ENCODE data around the gene GBF1. TPM values are rescaled to one million over a fixed set of nuclear protein-coding genes. Genes with fewer than 3 reads are reported as not detected.

GBF1 gene
- total and polyA plus RNA-seq, 8 donors: 5.7 to 47.3 (median 21.9) TPM

- TF ChIP-seq POLR2AphosphoS5 (IDR thresholded peaks at IDR 0.05) (no peak), POLR2A (IDR thresholded peaks at IDR 0.05) (no peak), EP300 (IDR thresholded peaks at IDR 0.05) (no peak)
- TF ChIP-seq, protein P1, sequence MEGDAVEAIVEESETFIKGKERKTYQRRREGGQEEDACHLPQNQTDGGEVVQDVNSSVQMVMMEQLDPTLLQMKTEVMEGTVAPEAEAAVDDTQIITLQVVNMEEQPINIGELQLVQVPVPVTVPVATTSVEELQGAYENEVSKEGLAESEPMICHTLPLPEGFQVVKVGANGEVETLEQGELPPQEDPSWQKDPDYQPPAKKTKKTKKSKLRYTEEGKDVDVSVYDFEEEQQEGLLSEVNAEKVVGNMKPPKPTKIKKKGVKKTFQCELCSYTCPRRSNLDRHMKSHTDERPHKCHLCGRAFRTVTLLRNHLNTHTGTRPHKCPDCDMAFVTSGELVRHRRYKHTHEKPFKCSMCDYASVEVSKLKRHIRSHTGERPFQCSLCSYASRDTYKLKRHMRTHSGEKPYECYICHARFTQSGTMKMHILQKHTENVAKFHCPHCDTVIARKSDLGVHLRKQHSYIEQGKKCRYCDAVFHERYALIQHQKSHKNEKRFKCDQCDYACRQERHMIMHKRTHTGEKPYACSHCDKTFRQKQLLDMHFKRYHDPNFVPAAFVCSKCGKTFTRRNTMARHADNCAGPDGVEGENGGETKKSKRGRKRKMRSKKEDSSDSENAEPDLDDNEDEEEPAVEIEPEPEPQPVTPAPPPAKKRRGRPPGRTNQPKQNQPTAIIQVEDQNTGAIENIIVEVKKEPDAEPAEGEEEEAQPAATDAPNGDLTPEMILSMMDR (IDR thresholded peaks at IDR 0.05): no peak
- H3K4me1 ChIP-seq: peaks cover 12 to 42% (median 24%) of the 10 kb centered on the region in 4 donors
- intact Hi-C loops (cut with DNase I; ENCODE audit: low total_unique reads): no loop called here
These were observed 38.2 kb downstream of the GBF1 start for GRCh38 chr10:102283488-102283887.

GRCh38 chr10:102283890-102284289, 38.6 kb downstream of the GBF1 start:
- Histone ChIP-seq H3K4me1 (peaks cover 12 to 42% (median 24%) of the 10 kb centered on the region in 4 donors), H3K27me3 (no peaks in the 10 kb centered on the region), H3K9me3 (no peaks in the 10 kb centered on the region), H3K36me3 (no peaks in the 10 kb centered on the region), H3K27ac (no peak overlapping the region), H3K4me3 (no peak overlapping the region)
- TF ChIP-seq, protein P1 (IDR thresholded peaks at IDR 0.05): no peak
- TF ChIP-seq EP300 (IDR thresholded peaks at IDR 0.05): no peak
- TF ChIP-seq POLR2A (IDR thresholded peaks at IDR 0.05): no peak
- no peak for TF ChIP-seq POLR2AphosphoS5 (IDR thresholded peaks at IDR 0.05)
- DNase-seq: no peak
- 51 to 61% (median 56%) methylated on average over 2 of the region's 2 CpGs for WGBS, 5 donors
- intact Hi-C loops (cut with DNase I; ENCODE audit: low total_unique reads): no loop called here

More at GRCh38 chr10:102283488-102283887, 38.2 kb downstream of the GBF1 start:
- H3K27me3 ChIP-seq: no peaks in the 10 kb centered on the region
- DNase-seq: no peak
- H3K36me3 ChIP-seq: no peaks in the 10 kb centered on the region
- no peak overlapping the region for H3K4me3 ChIP-seq
- WGBS, 5 donors: 54 to 72% (median 66%) methylated on average over 2 of the region's 2 CpGs
- H3K9me3 ChIP-seq: no peaks in the 10 kb centered on the region
- no peak overlapping the region for H3K27ac ChIP-seq

GRCh38 chr10:102284531-102284930, 39.2 kb downstream of the GBF1 start:
- WGBS, 5 donors: 88 to 98% (median 92%) methylated on average over 2 of the region's 2 CpGs
- H3K4me3 ChIP-seq: no peak overlapping the region
- H3K4me1 ChIP-seq: peaks cover 12 to 37% (median 22%) of the 10 kb centered on the region in 4 donors
- H3K9me3 ChIP-seq: no peaks in the 10 kb centered on the region
- intact Hi-C loops (cut with DNase I; ENCODE audit: low total_unique reads): no loop called here
- TF ChIP-seq POLR2A (IDR thresholded peaks at IDR 0.05): no peak
- TF ChIP-seq, protein P1 (IDR thresholded peaks at IDR 0.05): no peak
- TF ChIP-seq POLR2AphosphoS5 (IDR thresholded peaks at IDR 0.05): no peak
- TF ChIP-seq EP300 (IDR thresholded peaks at IDR 0.05): no peak
- H3K27me3 ChIP-seq: no peaks in the 10 kb centered on the region
- no peak for DNase-seq
- H3K27ac ChIP-seq: no peak overlapping the region
- no peaks in the 10 kb centered on the region for H3K36me3 ChIP-seq

DNA sequence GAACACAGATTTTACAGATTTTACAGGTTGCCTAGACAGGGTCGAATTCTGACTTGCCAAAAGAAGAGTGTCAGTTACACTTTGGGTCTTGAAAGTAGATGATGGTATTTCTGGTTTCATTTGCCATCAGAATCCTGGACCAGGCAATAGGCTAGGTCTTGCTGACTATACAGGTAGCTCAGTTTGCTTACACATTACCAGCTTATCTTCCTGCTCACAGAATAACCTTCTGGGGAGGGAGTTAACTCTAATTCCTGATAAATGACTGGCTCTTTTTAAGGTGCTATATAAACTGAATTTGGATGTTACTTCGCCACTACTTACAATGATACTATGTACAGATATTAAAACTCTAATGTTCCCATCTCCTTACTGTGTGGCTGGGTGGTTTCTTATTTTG, 39.8 kb downstream of the GBF1 start:
- Histone ChIP-seq H3K4me3 (no peak overlapping the region), H3K9me3 (no peaks in the 10 kb centered on the region), H3K27me3 (no peaks in the 10 kb centered on the region), H3K36me3 (no peaks in the 10 kb centered on the region), H3K27ac (no peak overlapping the region), H3K4me1 (peaks cover 8 to 31% (median 19%) of the 10 kb centered on the region in 4 donors)
- TF ChIP-seq POLR2AphosphoS5 (IDR thresholded peaks at IDR 0.05) (no peak), POLR2A (IDR thresholded peaks at IDR 0.05) (no peak), EP300 (IDR thresholded peaks at IDR 0.05) (no peak)
- TF ChIP-seq, protein P1 (IDR thresholded peaks at IDR 0.05): no peak
- DNase-seq: no peak
- WGBS, 5 donors: 54 to 76% (median 59%) methylated on average over 2 of the region's 2 CpGs
- intact Hi-C loops (cut with DNase I; ENCODE audit: low total_unique reads): no loop called here

Measured in stomach (tissue), 9 donors.